Measurements from ENCODE around the gene CCDC178. TPM values are rescaled to one million over a fixed set of nuclear protein-coding genes. Genes with fewer than 3 reads are reported as not detected.
"Not testable (repeated sequence)": the region's sequence is repeated elsewhere in the genome, so short reads cannot be mapped to it uniquely, and the experiment has no call there.

The CCDC178 gene
- total RNA-seq, 1 experiment from 2014 or later, result not detected

GRCh38 chr18:33212363-33212762 lies 228.2 kb downstream of the CCDC178 start:
- DNase-seq, result no peak
- H3K4me3 ChIP-seq (ENCODE audit: insufficient read depth, low read depth, low read length), result no peak overlapping the region
- no peaks in the 10 kb centered on the region for H3K27me3 ChIP-seq (ENCODE audit: control insufficient read depth, insufficient read depth, low read length)
- no peaks in the 10 kb centered on the region for H3K36me3 ChIP-seq (replicated peaks; ENCODE audit: control insufficient read depth, insufficient read depth, low read length)

DNA sequence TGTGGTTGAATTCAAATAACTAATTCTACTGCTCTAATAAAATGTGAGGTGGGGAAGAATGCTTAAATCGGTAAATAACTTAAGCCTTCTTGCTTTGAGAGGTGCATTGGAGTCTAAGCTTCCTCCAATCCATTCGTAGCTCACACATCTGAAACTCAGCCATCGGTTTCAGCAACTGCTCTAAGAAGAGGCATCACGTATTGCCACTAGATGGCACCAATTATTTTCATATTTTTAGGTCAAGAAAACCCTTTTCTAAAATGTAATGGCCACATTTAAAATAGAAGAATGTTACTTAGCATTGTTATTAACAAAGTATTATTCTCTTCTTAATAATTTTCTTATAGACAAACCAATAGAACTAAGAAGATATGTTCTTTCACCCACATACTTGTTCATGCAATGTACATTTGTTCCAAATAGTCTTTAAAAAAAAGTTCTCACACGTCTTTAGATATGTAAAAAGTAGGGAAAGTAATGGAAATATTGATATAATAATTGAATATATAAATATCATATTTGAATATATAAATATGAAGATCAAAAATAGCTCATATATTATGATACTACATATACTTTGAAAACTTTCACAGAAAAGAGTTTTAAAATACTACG lies 229.8 kb downstream of the CCDC178 start:
- Histone ChIP-seq H3K4me3 (ENCODE audit: insufficient read depth, low read depth, low read length) (no peak overlapping the region), H3K27me3 (ENCODE audit: control insufficient read depth, insufficient read depth, low read length) (no peaks in the 10 kb centered on the region), H3K36me3 (replicated peaks; ENCODE audit: control insufficient read depth, insufficient read depth, low read length) (no peaks in the 10 kb centered on the region)
- peak; percentile 4 for DNase-seq

GRCh38 chr18:33205777-33206176 lies 234.7 kb downstream of the CCDC178 start:
- Histone ChIP-seq H3K27me3 (ENCODE audit: control insufficient read depth, insufficient read depth, low read length) (no peaks in the 10 kb centered on the region), H3K4me3 (ENCODE audit: insufficient read depth, low read depth, low read length) (no peak overlapping the region), H3K36me3 (replicated peaks; ENCODE audit: control insufficient read depth, insufficient read depth, low read length) (no peaks in the 10 kb centered on the region)
- peak; percentile 4 for DNase-seq

- Histone ChIP-seq H3K27me3 (ENCODE audit: control insufficient read depth, insufficient read depth, low read length) (no peaks in the 10 kb centered on the region), H3K4me3 (ENCODE audit: insufficient read depth, low read depth, low read length) (no peak overlapping the region), H3K36me3 (replicated peaks; ENCODE audit: control insufficient read depth, insufficient read depth, low read length) (no peaks in the 10 kb centered on the region)
- peak; percentile 39 for DNase-seq
Measured at GRCh38 chr18:33201509-33201926, 239.0 kb downstream of the CCDC178 start.

- H3K4me3 ChIP-seq (ENCODE audit: insufficient read depth, low read depth, low read length), result no peak overlapping the region
- no peaks in the 10 kb centered on the region for H3K36me3 ChIP-seq (replicated peaks; ENCODE audit: control insufficient read depth, insufficient read depth, low read length)
- H3K27me3 ChIP-seq (ENCODE audit: control insufficient read depth, insufficient read depth, low read length), result no peaks in the 10 kb centered on the region
- DNase-seq, result no peak
Measured at GRCh38 chr18:33195795-33196194, 244.7 kb downstream of the CCDC178 start.

DNA sequence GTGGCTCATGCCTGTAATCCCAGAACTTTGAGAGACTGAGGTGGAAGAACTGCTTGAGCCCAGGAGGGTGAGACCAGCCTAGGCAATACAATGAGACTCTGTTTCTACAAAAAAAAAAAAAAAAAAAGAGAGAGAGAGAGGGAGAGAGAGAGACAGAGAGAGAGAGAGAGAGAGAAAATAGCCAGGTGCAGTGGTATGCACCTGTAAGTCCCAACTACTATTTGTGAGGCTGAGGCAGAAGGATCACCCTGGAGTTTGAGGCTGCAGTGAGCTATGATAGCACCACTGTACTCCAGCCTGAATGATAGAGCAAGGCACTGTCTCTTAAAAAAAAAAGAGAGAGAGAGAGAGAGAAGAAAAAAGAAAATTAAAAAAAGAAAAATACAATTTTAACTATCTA lies 245.7 kb downstream of the CCDC178 start:
- H3K4me3 ChIP-seq (ENCODE audit: insufficient read depth, low read depth, low read length), result no peak overlapping the region
- DNase-seq, result no peak
- H3K36me3 ChIP-seq (replicated peaks; ENCODE audit: control insufficient read depth, insufficient read depth, low read length), result no peaks in the 10 kb centered on the region
- H3K27me3 ChIP-seq (ENCODE audit: control insufficient read depth, insufficient read depth, low read length), result no peaks in the 10 kb centered on the region

- peak; percentile 43 for DNase-seq
- Histone ChIP-seq H3K27me3 (ENCODE audit: control insufficient read depth, insufficient read depth, low read length) (no peaks in the 10 kb centered on the region), H3K36me3 (replicated peaks; ENCODE audit: control insufficient read depth, insufficient read depth, low read length) (no peaks in the 10 kb centered on the region), H3K4me3 (ENCODE audit: insufficient read depth, low read depth, low read length) (no peak overlapping the region)
Measured at GRCh38 chr18:33184958-33185357, 255.6 kb downstream of the CCDC178 start.

- DNase-seq, result no peak
- Histone ChIP-seq H3K27me3 (ENCODE audit: control insufficient read depth, insufficient read depth, low read length) (no peaks in the 10 kb centered on the region), H3K36me3 (replicated peaks; ENCODE audit: control insufficient read depth, insufficient read depth, low read length) (no peaks in the 10 kb centered on the region), H3K4me3 (ENCODE audit: insufficient read depth, low read depth, low read length) (no peak overlapping the region)
Measured at GRCh38 chr18:33184175-33184574, 256.3 kb downstream of the CCDC178 start.

DNA sequence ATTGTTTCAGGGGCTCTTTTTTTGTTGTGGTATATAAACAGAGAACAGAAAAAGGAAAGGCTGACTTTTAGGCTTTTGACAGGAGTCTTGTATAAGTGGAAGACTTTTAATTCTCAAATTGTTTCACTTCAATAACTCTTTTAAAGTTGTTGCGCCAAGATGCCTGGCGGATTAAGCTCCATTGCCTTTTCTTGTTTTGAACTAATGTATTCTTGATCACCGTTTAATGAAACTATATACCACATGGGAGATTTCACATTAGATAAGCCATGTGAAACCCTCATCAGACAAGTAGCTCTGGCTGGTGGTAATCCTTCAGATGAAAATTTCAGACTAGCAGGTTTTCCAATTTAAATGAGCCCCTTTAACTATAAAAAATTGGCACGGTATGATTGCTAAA lies 257.4 kb downstream of the CCDC178 start:
- no peaks in the 10 kb centered on the region for H3K36me3 ChIP-seq (replicated peaks; ENCODE audit: control insufficient read depth, insufficient read depth, low read length)
- no peak for DNase-seq
- no peaks in the 10 kb centered on the region for H3K27me3 ChIP-seq (ENCODE audit: control insufficient read depth, insufficient read depth, low read length)
- no peak overlapping the region for H3K4me3 ChIP-seq (ENCODE audit: insufficient read depth, low read depth, low read length)

GRCh38 chr18:33181016-33181415 lies 259.5 kb downstream of the CCDC178 start:
- DNase-seq, result no peak
- H3K4me3 ChIP-seq (ENCODE audit: insufficient read depth, low read depth, low read length), result no peak overlapping the region
- no peaks in the 10 kb centered on the region for H3K27me3 ChIP-seq (ENCODE audit: control insufficient read depth, insufficient read depth, low read length)
- H3K36me3 ChIP-seq (replicated peaks; ENCODE audit: control insufficient read depth, insufficient read depth, low read length), result no peaks in the 10 kb centered on the region

- Histone ChIP-seq H3K27me3 (ENCODE audit: control insufficient read depth, insufficient read depth, low read length) (no peaks in the 10 kb centered on the region), H3K36me3 (replicated peaks; ENCODE audit: control insufficient read depth, insufficient read depth, low read length) (no peaks in the 10 kb centered on the region), H3K4me3 (ENCODE audit: insufficient read depth, low read depth, low read length) (no peak overlapping the region)
- no peak for DNase-seq
Measured at GRCh38 chr18:33169218-33169617, 271.3 kb downstream of the CCDC178 start.

DNA sequence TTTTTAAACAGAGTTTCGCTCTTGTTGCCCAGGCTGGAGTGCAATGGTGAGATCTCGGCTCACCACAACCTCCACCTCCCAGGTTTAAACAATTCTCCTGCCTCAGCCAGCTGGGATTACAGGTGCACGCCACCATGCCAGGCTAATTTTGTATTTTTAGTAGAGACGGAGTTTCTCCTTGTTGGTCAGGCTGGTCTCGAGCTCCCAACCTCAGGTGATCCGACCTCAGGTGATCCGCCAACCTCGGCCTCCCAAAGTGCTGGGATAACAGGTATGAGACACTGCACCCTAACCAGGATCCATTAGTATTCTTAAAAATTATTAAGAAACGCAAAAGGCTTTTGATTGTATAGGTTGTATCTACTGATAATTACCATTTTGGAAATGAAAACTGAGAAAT lies 276.4 kb downstream of the CCDC178 start:
- H3K4me3 ChIP-seq (ENCODE audit: insufficient read depth, low read depth, low read length); DNase-seq; H3K27me3 ChIP-seq (ENCODE audit: control insufficient read depth, insufficient read depth, low read length); H3K36me3 ChIP-seq (replicated peaks; ENCODE audit: control insufficient read depth, insufficient read depth, low read length): not testable (repeated sequence)

- no peaks in the 10 kb centered on the region for H3K27me3 ChIP-seq (ENCODE audit: control insufficient read depth, insufficient read depth, low read length)
- no peak overlapping the region for H3K4me3 ChIP-seq (ENCODE audit: insufficient read depth, low read depth, low read length)
- no peak for DNase-seq
- H3K36me3 ChIP-seq (replicated peaks; ENCODE audit: control insufficient read depth, insufficient read depth, low read length), result no peaks in the 10 kb centered on the region
Measured at GRCh38 chr18:33161131-33161530, 279.4 kb downstream of the CCDC178 start.

- Histone ChIP-seq H3K27me3 (ENCODE audit: control insufficient read depth, insufficient read depth, low read length) (no peaks in the 10 kb centered on the region), H3K36me3 (replicated peaks; ENCODE audit: control insufficient read depth, insufficient read depth, low read length) (no peaks in the 10 kb centered on the region), H3K4me3 (ENCODE audit: insufficient read depth, low read depth, low read length) (no peak overlapping the region)
- DNase-seq, result no peak
Measured at GRCh38 chr18:33159151-33159550, 281.4 kb downstream of the CCDC178 start.

GRCh38 chr18:33157893-33158292 lies 282.6 kb downstream of the CCDC178 start:
- H3K27me3 ChIP-seq (ENCODE audit: control insufficient read depth, insufficient read depth, low read length), result no peaks in the 10 kb centered on the region
- no peak overlapping the region for H3K4me3 ChIP-seq (ENCODE audit: insufficient read depth, low read depth, low read length)
- no peaks in the 10 kb centered on the region for H3K36me3 ChIP-seq (replicated peaks; ENCODE audit: control insufficient read depth, insufficient read depth, low read length)
- no peak for DNase-seq

DNA sequence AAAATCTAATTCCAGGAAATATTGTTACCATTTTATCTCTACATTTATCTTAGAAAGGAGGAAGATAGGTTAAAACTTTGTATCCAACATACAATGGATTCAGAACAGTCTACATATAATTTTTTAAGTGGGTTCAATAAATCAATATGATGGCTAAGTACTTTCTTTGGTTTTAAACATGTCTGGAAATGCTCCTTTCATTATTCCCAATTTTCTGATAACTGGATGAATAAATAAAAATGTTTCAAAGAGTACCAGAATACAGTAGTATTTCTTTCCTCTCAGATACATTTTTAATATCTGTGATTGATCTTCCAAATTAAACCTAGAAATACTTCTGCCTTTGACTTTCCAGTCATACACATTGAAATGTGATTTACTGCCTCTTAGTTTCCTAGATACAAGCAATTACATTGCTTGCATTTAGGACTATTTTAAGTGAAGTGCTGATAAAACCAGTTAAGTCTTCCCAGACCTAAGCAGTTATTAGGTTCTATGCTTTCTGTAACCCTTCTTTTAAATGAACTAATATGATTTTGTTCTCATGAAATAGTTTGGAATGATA lies 283.5 kb downstream of the CCDC178 start:
- Histone ChIP-seq H3K4me3 (ENCODE audit: insufficient read depth, low read depth, low read length) (no peak overlapping the region), H3K27me3 (ENCODE audit: control insufficient read depth, insufficient read depth, low read length) (no peaks in the 10 kb centered on the region), H3K36me3 (replicated peaks; ENCODE audit: control insufficient read depth, insufficient read depth, low read length) (no peaks in the 10 kb centered on the region)
- no peak for DNase-seq
